HEK293 (cell line): ENCODE results near the gene OR8H1.

Experiments used
- CTCF ChIA-PET: fragments of 350-600 bp; formaldehyde crosslinking; extraction: SDS; loops from one replicate; lab custom pipeline; 2021; ENCODE audit warnings: antibody characterized with exemption; lab: Yijun Ruan, JAX
- POLR2A ChIA-PET: fragments of 300-600 bp; formaldehyde crosslinking; extraction: SDS; loops from one replicate; lab custom pipeline; 2020; ENCODE audit warnings: antibody characterized with exemption, inconsistent platforms; lab: Yijun Ruan, JAX
- H3K27ac ChIP-seq: fragments of 200-500 bp; sonication (Bioruptor generic); 2 replicates; pipeline ENCODE4 v1.5.1; 2014; ENCODE audit warnings: low read depth, low read length, control low read depth, inconsistent platforms; ENCODE audit errors: extremely low read depth
- H3K36me3 ChIP-seq, 2 experiments: fragments of 200-500 bp in 1 of 2; sonication (Bioruptor generic) in 1 of 2; 1 replicate in 1 of 2; 2 replicates in 1 of 2; pipeline ENCODE4 v1.5.1; 2014 to 2017; ENCODE audit warnings: inconsistent platforms in 2 of 2, low read length in 2 of 2; ENCODE audit not compliant: control insufficient read depth in 2 of 2, insufficient read depth in 1 of 2
- H3K4me1 ChIP-seq: fragments of 200-500 bp; sonication (Bioruptor generic); 2 replicates; pipeline ENCODE4 v1.5.1; 2014; ENCODE audit warnings: mild to moderate bottlenecking, low read length, inconsistent platforms; ENCODE audit not compliant: control insufficient read depth, insufficient read depth
- H3K4me3 ChIP-seq: 2 replicates; pipeline ENCODE4 v1.5.1; 2011; ENCODE audit warnings: low read depth, mild to moderate bottlenecking, control low read depth, low read length, moderate library complexity
- H3K9me3 ChIP-seq: fragments of 200-500 bp; sonication (Bioruptor generic); 2 replicates; pipeline ENCODE4 v1.5.1; 2014; ENCODE audit warnings: low read depth, low read length, inconsistent platforms; ENCODE audit not compliant: control insufficient read depth, insufficient read depth
- SP7 ChIP-seq: fragments of 450-650 bp; formaldehyde crosslinking; IDR thresholded peaks from 2 replicates; pipeline ENCODE4 v1.5.1; 2016; ENCODE audit warnings: missing biosample characterization, missing genetic modification characterization
- ZBTB17 ChIP-seq: fragments of 450-650 bp; formaldehyde crosslinking; IDR thresholded peaks from 2 replicates; pipeline ENCODE4 v1.5.1; 2016; ENCODE audit warnings: missing biosample characterization, missing genetic modification characterization
- ZBTB7A ChIP-seq: fragments of 450-650 bp; formaldehyde crosslinking; IDR thresholded peaks from 2 replicates; pipeline ENCODE4 v1.5.1; 2016; ENCODE audit warnings: low read depth, missing biosample characterization, missing genetic modification characterization
- ZNF140 ChIP-seq: fragments of 450-650 bp; formaldehyde crosslinking; IDR thresholded peaks from 2 replicates; pipeline ENCODE4 v1.5.1; 2016; ENCODE audit warnings: missing biosample characterization, missing genetic modification characterization
- ZNF184 ChIP-seq: fragments of 450-650 bp; IDR thresholded peaks from 2 replicates; pipeline ENCODE4 v1.5.1; 2018; ENCODE audit warnings: missing biosample characterization, mild to moderate bottlenecking, missing genetic modification characterization
- ZNF2 ChIP-seq: fragments of 450-650 bp; formaldehyde crosslinking; IDR thresholded peaks from 2 replicates; pipeline ENCODE4 v1.5.1; 2016; ENCODE audit warnings: missing biosample characterization, missing genetic modification characterization
- ZNF302 ChIP-seq: fragments of 450-650 bp; formaldehyde crosslinking; IDR thresholded peaks from 2 replicates; pipeline ENCODE4 v1.5.1; 2016; ENCODE audit warnings: missing biosample characterization, missing genetic modification characterization, low read depth
- ZNF335 ChIP-seq: fragments of 450-650 bp; formaldehyde crosslinking; conservative IDR thresholded peaks from 2 replicates; pipeline ENCODE4 v1.5.1; 2016; ENCODE audit warnings: missing biosample characterization, missing genetic modification characterization
- ZNF423 ChIP-seq: fragments of 450-650 bp; formaldehyde crosslinking; IDR thresholded peaks from 2 replicates; pipeline ENCODE4 v1.5.1; 2016; ENCODE audit warnings: missing biosample characterization, missing genetic modification characterization
- ZNF571 ChIP-seq: fragments of 450-650 bp; formaldehyde crosslinking; IDR thresholded peaks from 2 replicates; pipeline ENCODE4 v1.5.0; 2017; ENCODE audit warnings: missing biosample characterization, missing genetic modification characterization
- ZNF596 ChIP-seq: fragments of 450-650 bp; IDR thresholded peaks from 2 replicates; pipeline ENCODE4 v1.5.0; 2018; ENCODE audit warnings: missing biosample characterization, mild to moderate bottlenecking, missing genetic modification characterization, moderate library complexity
- ZNF658 ChIP-seq: fragments of 450-650 bp; formaldehyde crosslinking; IDR thresholded peaks from 2 replicates; pipeline ENCODE4; 2016; ENCODE audit warnings: missing biosample characterization, missing genetic modification characterization
- ZNF785 ChIP-seq: fragments of 450-650 bp; formaldehyde crosslinking; IDR thresholded peaks from 2 replicates; pipeline ENCODE4 v1.5.1; 2016; ENCODE audit warnings: missing biosample characterization, missing genetic modification characterization
- TF ChIP-seq, protein P1 (sequence below): fragments of 450-650 bp; formaldehyde crosslinking; IDR thresholded peaks from 2 replicates; pipeline ENCODE4 v1.5.1; 2017; ENCODE audit warnings: missing biosample characterization, missing genetic modification characterization
- TF ChIP-seq, protein P2 (sequence below): fragments of 450-650 bp; formaldehyde crosslinking; IDR thresholded peaks from 2 replicates; pipeline ENCODE4 v1.5.1; 2016; ENCODE audit warnings: missing biosample characterization, missing genetic modification characterization
- TF ChIP-seq, protein P3 (sequence below): sonication (generic); formaldehyde crosslinking; IDR thresholded peaks from 2 replicates; pipeline ENCODE4 v1.8.1; 2022; ENCODE audit warnings: mild to moderate bottlenecking, moderate library complexity, missing genetic modification reagents
- TF ChIP-seq, protein P4 (sequence below): fragments of 450-650 bp; formaldehyde crosslinking; IDR thresholded peaks from 2 replicates; pipeline ENCODE4 v1.5.1; 2016; ENCODE audit warnings: missing biosample characterization, missing genetic modification characterization
- TF ChIP-seq, protein P5 (sequence below): fragments of 450-650 bp; formaldehyde crosslinking; IDR thresholded peaks from 2 replicates; pipeline ENCODE4 v1.5.1; 2017; ENCODE audit warnings: missing biosample characterization, missing genetic modification characterization
- TF ChIP-seq, protein P6 (sequence below): fragments of 450-650 bp; formaldehyde crosslinking; IDR thresholded peaks from 2 replicates; pipeline ENCODE4 v1.5.1; 2017; ENCODE audit warnings: missing biosample characterization, missing genetic modification characterization

Gene OR8H1

DNA sequence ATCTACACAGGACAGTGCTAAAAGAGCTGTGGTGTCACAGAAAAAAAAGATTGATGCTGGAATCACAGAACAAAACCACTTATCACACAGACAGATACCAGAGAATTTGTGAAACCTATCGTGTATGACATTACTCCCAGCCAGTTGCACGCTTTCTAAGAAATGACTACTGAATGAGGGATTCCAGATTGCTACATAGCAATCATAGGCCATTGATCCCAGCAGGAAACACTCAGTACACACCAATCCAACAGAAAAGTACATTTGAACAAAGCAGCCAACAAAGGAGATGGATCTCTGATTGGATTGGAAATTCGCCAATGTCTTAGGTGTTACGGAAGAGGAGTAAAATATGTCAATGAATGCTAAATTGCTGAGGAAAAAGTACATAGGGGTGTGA lies 4.8 kb upstream of the OR8H1 start:
- POLR2A ChIA-PET = no interaction called here
- H3K9me3 ChIP-seq = no peaks in the 10 kb centered on the region
- CTCF ChIA-PET = no interaction called here
- no peaks in the 10 kb centered on the region for H3K4me1 ChIP-seq
- no peak overlapping the region for H3K4me3 ChIP-seq
- H3K27ac ChIP-seq = no peak overlapping the region
- H3K36me3 ChIP-seq = no peaks in the 10 kb centered on the region
- TF ChIP-seq ZNF140 (tag by site-specific recombination) (no peak), ZNF302 (no peak)
- TF ChIP-seq, protein P1, sequence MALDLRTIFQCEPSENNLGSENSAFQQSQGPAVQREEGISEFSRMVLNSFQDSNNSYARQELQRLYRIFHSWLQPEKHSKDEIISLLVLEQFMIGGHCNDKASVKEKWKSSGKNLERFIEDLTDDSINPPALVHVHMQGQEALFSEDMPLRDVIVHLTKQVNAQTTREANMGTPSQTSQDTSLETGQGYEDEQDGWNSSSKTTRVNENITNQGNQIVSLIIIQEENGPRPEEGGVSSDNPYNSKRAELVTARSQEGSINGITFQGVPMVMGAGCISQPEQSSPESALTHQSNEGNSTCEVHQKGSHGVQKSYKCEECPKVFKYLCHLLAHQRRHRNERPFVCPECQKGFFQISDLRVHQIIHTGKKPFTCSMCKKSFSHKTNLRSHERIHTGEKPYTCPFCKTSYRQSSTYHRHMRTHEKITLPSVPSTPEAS = no peak

DNA sequence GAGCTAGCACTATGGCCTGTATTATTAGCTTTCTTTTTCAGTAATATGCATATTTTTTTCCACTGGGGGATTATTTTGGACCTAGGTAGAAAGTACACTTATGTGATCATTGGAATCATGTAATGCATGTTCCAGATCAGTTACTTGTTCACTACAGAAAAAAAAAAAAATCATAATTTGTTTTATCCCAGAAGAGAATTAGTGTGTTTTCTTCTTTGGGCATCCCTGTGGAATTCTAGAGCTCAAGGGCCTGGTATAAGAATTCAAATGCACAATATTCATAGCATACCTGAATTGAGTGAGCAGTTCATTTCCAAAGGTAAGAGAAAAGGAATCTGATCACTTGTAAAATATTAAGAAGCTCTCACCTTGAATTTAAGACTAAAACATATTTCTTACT lies 18.2 kb downstream of the OR8H1 start, which contains the start of gene OR5T1:
Gene OR5T1, plus strand, starts transcription at position 301 of the 400 bp plus-strand sequence. CDS start 1,485 bp downstream, outside the sequence.
- H3K4me1 ChIP-seq = no peaks in the 10 kb centered on the region
- H3K4me3 ChIP-seq = no peak within 1 kb of the TSS
- no peaks in the 10 kb centered on the region for H3K36me3 ChIP-seq

More for the DNA sequence above, 18.2 kb downstream of the OR8H1 start, which contains the start of gene OR5T1:
- CTCF ChIA-PET = interaction anchor here (0.6 kb wide), 1 partner anchor 11 kb away, joined by 3 read pairs; no protein-coding TSS in a partner anchor
- POLR2A ChIA-PET = no interaction called here
- no peaks in the 10 kb centered on the region for H3K9me3 ChIP-seq
- H3K27ac ChIP-seq = no peak within 1 kb of the TSS
- TF ChIP-seq ZNF335 (tag by site-specific recombination) (no peak), ZBTB7A (tag by site-specific recombination) (no peak), ZNF2 (tag by site-specific recombination) (no peak), ZBTB17 (tag by site-specific recombination) (no peak), ZNF785 (tag by site-specific recombination) (no peak), ZNF184 (no peak), ZNF658 (tag by site-specific recombination) (no peak), ZNF596 (tag by site-specific recombination) (no peak), SP7 (no peak), ZNF423 (no peak), ZNF571 (no peak)
- TF ChIP-seq, protein P2, sequence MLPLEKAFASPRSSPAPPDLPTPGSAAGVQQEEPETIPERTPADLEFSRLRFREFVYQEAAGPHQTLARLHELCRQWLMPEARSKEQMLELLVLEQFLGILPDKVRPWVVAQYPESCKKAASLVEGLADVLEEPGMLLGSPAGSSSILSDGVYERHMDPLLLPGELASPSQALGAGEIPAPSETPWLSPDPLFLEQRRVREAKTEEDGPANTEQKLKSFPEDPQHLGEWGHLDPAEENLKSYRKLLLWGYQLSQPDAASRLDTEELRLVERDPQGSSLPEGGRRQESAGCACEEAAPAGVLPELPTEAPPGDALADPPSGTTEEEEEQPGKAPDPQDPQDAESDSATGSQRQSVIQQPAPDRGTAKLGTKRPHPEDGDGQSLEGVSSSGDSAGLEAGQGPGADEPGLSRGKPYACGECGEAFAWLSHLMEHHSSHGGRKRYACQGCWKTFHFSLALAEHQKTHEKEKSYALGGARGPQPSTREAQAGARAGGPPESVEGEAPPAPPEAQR (tag by site-specific recombination) = no peak
- TF ChIP-seq, protein P3, sequence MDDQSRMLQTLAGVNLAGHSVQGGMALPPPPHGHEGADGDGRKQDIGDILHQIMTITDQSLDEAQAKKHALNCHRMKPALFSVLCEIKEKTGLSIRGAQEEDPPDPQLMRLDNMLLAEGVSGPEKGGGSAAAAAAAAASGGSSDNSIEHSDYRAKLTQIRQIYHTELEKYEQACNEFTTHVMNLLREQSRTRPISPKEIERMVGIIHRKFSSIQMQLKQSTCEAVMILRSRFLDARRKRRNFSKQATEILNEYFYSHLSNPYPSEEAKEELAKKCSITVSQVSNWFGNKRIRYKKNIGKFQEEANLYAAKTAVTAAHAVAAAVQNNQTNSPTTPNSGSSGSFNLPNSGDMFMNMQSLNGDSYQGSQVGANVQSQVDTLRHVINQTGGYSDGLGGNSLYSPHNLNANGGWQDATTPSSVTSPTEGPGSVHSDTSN (CRISPR knock-in tag) = no peak
- TF ChIP-seq, protein P4, sequence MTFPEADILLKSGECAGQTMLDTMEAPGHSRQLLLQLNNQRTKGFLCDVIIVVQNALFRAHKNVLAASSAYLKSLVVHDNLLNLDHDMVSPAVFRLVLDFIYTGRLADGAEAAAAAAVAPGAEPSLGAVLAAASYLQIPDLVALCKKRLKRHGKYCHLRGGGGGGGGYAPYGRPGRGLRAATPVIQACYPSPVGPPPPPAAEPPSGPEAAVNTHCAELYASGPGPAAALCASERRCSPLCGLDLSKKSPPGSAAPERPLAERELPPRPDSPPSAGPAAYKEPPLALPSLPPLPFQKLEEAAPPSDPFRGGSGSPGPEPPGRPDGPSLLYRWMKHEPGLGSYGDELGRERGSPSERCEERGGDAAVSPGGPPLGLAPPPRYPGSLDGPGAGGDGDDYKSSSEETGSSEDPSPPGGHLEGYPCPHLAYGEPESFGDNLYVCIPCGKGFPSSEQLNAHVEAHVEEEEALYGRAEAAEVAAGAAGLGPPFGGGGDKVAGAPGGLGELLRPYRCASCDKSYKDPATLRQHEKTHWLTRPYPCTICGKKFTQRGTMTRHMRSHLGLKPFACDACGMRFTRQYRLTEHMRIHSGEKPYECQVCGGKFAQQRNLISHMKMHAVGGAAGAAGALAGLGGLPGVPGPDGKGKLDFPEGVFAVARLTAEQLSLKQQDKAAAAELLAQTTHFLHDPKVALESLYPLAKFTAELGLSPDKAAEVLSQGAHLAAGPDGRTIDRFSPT (tag by site-specific recombination) = no peak
- TF ChIP-seq, protein P5, sequence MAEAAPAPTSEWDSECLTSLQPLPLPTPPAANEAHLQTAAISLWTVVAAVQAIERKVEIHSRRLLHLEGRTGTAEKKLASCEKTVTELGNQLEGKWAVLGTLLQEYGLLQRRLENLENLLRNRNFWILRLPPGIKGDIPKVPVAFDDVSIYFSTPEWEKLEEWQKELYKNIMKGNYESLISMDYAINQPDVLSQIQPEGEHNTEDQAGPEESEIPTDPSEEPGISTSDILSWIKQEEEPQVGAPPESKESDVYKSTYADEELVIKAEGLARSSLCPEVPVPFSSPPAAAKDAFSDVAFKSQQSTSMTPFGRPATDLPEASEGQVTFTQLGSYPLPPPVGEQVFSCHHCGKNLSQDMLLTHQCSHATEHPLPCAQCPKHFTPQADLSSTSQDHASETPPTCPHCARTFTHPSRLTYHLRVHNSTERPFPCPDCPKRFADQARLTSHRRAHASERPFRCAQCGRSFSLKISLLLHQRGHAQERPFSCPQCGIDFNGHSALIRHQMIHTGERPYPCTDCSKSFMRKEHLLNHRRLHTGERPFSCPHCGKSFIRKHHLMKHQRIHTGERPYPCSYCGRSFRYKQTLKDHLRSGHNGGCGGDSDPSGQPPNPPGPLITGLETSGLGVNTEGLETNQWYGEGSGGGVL (tag by site-specific recombination) = no peak
- TF ChIP-seq, protein P6, sequence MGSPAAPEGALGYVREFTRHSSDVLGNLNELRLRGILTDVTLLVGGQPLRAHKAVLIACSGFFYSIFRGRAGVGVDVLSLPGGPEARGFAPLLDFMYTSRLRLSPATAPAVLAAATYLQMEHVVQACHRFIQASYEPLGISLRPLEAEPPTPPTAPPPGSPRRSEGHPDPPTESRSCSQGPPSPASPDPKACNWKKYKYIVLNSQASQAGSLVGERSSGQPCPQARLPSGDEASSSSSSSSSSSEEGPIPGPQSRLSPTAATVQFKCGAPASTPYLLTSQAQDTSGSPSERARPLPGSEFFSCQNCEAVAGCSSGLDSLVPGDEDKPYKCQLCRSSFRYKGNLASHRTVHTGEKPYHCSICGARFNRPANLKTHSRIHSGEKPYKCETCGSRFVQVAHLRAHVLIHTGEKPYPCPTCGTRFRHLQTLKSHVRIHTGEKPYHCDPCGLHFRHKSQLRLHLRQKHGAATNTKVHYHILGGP (tag by site-specific recombination) = no peak
- TF ChIP-seq, all 188 proteins: peak for 0
